Subcutaneous adipose tissue (tissue), 4 donors: ENCODE data around the gene EDEM3. TPM values are rescaled to one million over a fixed set of nuclear protein-coding genes. Genes with fewer than 3 reads are reported as not detected.

Experiments
- total RNA-seq, 4 donors: library from RNA; depleted of rRNA; stranded (reverse); fragments of >200 nt; gene quantifications; one replicate each; pipeline ENCODE4 v1.1.0, GENCODE V29; 2016
- TF ChIP-seq, protein P1 (sequence below): fragments of 450-650 bp; IDR thresholded peaks from one replicate; pipeline ENCODE4 v1.5.1; 2016; ENCODE audit warnings: low read depth, mild to moderate bottlenecking, control low read depth, antibody characterized with exemption, moderate library complexity

Gene EDEM3
- total RNA-seq, 4 donors from 2014 or later, result 29.6 to 66.4 (median 44.9) TPM

DNA sequence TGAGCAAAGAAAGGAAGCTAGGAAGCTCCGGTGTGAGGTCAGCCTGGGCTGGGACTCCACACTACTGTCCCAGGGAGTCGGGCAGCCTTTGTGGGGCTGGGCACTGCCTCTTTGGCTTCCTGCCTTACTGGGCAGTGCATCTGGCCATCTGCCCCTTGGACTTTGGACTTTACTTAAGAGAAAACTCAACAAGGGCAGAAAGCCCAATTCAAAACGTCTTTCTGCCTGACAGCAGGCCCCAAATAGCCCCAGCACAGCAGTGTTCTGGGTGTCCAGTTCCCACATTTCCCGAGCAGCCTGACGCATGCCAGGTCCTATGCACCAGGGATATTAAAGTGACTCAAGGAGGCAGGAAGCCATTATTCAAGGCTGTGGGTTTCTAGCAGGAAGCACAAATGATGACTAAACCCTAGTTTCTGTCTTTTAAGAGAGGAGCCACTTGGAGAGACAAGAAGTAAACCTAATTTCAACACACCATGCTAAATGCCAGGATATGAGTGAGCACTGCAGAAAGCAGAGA lies 37.9 kb upstream of the EDEM3 start:
- TF ChIP-seq, protein P1, sequence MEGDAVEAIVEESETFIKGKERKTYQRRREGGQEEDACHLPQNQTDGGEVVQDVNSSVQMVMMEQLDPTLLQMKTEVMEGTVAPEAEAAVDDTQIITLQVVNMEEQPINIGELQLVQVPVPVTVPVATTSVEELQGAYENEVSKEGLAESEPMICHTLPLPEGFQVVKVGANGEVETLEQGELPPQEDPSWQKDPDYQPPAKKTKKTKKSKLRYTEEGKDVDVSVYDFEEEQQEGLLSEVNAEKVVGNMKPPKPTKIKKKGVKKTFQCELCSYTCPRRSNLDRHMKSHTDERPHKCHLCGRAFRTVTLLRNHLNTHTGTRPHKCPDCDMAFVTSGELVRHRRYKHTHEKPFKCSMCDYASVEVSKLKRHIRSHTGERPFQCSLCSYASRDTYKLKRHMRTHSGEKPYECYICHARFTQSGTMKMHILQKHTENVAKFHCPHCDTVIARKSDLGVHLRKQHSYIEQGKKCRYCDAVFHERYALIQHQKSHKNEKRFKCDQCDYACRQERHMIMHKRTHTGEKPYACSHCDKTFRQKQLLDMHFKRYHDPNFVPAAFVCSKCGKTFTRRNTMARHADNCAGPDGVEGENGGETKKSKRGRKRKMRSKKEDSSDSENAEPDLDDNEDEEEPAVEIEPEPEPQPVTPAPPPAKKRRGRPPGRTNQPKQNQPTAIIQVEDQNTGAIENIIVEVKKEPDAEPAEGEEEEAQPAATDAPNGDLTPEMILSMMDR, result no peak

DNA sequence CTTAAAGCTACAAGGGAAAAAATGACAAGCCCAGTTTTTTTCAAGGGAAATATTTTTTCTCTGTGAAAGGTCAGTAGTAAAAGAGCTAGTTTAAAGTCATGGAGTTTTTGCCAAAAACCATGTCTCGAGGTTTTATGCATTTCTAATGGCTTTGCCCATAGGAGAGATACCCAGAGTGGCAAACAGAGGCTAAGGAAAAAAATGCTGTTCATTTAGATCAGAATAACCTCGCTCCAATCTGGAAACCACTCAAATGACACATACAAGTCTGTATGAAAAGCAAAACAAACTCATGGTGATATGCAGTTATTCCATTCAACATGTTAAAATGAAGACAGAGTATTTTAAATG lies 36.9 kb upstream of the EDEM3 start:
- TF ChIP-seq, protein P1, result no peak

DNA sequence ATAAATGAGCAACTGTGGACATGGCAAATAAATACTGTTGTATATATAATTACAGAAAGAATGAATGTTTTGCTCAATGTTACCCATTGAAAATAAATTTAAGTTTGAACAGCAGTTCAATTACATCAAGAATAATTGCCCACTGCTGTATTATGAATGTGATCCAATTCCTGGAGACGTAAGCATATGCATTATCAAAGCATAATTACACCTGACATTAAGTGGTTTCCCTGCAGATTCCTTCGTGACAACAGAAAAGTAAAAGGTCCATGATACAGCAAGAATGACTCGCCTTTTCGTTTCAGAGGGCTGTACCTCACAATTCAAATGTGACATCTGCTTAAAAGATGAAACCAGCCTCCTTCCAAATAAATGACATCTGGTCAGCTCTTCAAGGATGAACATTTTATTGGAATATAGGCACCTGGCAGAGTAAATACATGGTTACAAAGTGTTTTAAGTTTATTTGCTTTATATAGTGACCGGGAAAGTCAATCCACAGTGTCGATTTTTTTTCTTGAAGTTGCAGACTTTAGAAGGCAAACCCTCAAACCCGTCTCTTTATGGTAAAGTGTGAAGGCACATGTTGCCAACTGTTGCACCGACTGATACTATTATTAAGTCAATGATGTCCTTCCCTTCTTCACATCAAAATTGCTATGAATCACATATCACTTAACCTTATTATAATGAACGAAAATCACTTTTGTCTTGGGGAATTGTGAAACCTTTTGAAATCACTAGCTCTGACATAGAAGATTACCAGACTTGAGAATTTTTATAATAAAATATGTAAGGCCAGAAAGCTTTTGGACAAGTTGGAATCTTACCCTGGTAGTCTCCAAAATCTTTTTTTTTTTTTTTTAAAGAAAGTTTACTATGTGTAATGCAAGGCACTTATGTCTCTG lies 36.2 kb upstream of the EDEM3 start:
- TF ChIP-seq, protein P1, result no peak

DNA sequence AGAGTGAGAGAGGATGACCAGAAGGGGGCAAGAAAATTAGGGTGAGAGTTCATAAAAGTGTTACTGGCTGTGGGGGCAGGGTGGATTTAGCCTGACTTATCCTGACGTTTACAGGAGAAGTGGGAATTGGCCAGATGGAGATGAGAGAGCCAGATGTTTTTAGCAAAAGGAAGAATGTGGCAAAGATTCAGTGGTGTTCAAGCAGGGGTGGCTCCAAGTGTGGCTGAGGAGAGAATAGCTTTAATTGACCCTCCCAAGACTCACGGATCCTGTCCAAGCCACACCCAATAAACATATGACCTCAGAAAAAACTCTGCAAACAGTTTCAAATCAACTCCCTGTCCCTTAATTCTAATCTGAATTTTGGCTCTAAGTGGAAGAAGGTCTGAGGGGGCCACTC lies 35.2 kb upstream of the EDEM3 start:
- TF ChIP-seq, protein P1, result no peak

DNA sequence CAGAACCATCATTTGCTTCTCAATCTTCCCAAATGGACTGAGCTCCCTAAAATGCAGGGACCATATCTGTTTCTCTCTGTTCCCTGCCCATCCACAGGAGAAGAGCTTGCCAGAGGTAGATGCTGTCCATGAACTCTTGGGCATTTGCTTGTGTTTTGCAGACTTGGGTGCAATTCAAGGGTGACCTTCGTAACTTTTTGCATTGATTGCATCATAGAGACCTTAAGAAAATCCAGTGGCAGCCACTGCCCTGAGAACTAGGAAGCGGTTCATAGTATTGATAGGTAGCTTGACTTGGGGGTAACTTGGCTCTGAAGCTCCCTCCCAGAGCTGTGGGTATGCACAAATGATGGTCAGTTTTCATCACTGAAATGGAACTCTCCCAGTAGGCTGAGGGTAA lies 34.3 kb upstream of the EDEM3 start:
- TF ChIP-seq, protein P1, result no peak

DNA sequence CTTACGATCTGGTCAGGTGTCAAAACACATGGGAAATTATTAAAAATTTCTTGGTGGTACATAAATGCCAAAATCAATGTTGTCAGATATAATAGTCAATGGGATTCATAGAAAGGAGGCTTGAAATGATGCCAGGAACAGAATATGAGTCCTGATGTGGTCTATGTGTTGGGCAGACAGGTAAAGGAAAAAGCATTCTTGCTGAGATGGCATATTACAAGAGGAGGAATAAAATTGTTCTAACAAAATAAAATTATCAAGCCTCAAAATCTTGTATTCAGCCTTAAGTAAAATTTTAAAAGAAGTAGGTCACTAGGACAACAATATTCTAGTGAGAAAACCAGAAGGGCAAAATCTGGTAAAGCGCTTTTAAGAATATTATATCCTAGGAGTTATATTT lies 30.9 kb upstream of the EDEM3 start:
- TF ChIP-seq, protein P1, result no peak

DNA sequence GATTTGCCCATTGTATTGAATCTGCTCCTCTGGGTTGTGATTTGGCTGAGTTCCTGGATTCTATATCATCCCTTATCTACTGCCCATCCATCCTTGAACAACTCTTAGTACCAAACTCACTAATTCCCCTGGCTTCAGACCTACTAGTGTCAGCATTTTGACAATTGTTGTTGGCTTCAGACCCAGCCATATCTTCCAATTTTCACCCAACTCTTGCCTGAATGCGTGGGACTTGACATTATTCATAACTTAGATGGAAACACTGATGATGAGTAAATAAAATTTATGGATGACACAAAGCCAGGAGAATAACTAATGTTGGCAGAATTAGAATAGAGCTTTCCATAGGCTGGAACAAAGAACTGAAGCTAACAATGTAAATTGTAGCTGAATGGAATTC lies 27.3 kb upstream of the EDEM3 start:
- TF ChIP-seq, protein P1, result no peak
